ENCODE results near the gene GRID2. TPM values are rescaled to one million over a fixed set of nuclear protein-coding genes. Genes with fewer than 3 reads are reported as not detected.

Gene GRID2
- total RNA-seq, 1 donor from 2014 or later, result 1.4 TPM

GRCh38 chr4:93086356-93086755 lies 782.6 kb downstream of the GRID2 start:
- DNase-seq, result no peak

- no peak for DNase-seq
Observed at GRCh38 chr4:93092765-93093164, 789.0 kb downstream of the GRID2 start.

GRCh38 chr4:93103042-93103441 lies 799.3 kb downstream of the GRID2 start:
- no peak for DNase-seq

- peak; percentile 3 for DNase-seq
Observed at GRCh38 chr4:93116624-93117023, 812.9 kb downstream of the GRID2 start.

- DNase-seq, result no peak
Observed at GRCh38 chr4:93127489-93127888, 823.7 kb downstream of the GRID2 start.

- DNase-seq, result no peak
Observed at GRCh38 chr4:93132631-93133030, 828.9 kb downstream of the GRID2 start.

GRCh38 chr4:93139118-93139517 lies 835.4 kb downstream of the GRID2 start:
- DNase-seq, result no peak

GRCh38 chr4:93143902-93144301 lies 840.1 kb downstream of the GRID2 start:
- DNase-seq, result no peak

- DNase-seq, result no peak
Observed at GRCh38 chr4:93144644-93145043, 840.9 kb downstream of the GRID2 start.

- no peak for DNase-seq
Observed at GRCh38 chr4:93147524-93148212, 843.9 kb downstream of the GRID2 start.

- DNase-seq, result no peak
Observed at GRCh38 chr4:93152491-93152890, 848.7 kb downstream of the GRID2 start.

GRCh38 chr4:93157986-93158385 lies 854.2 kb downstream of the GRID2 start:
- no peak for DNase-seq

GRCh38 chr4:93168053-93168452 lies 864.3 kb downstream of the GRID2 start:
- no peak for DNase-seq

GRCh38 chr4:93169966-93170365 lies 866.2 kb downstream of the GRID2 start:
- DNase-seq, result no peak

- no peak for DNase-seq
Observed at GRCh38 chr4:93174598-93174997, 870.8 kb downstream of the GRID2 start.

GRCh38 chr4:93178279-93178678 lies 874.5 kb downstream of the GRID2 start:
- no peak for DNase-seq

GRCh38 chr4:93179044-93179443 lies 875.3 kb downstream of the GRID2 start:
- DNase-seq, result no peak

GRCh38 chr4:93182722-93183121 lies 879.0 kb downstream of the GRID2 start:
- no peak for DNase-seq

- DNase-seq, result no peak
Observed at GRCh38 chr4:93183576-93183975, 879.8 kb downstream of the GRID2 start.

GRCh38 chr4:93184053-93184452 lies 880.3 kb downstream of the GRID2 start:
- no peak for DNase-seq

- DNase-seq, result no peak
Observed at GRCh38 chr4:93186846-93187245, 883.1 kb downstream of the GRID2 start.

GRCh38 chr4:93187466-93187865 lies 883.7 kb downstream of the GRID2 start:
- DNase-seq, result no peak

- no peak for DNase-seq
Observed at GRCh38 chr4:93187892-93188291, 884.1 kb downstream of the GRID2 start.

- peak; percentile 44 for DNase-seq
Observed at GRCh38 chr4:93199492-93199891, 895.7 kb downstream of the GRID2 start.
